K562 (cell line): ENCODE results near the gene SLC44A5. TPM values are rescaled to one million over a fixed set of nuclear protein-coding genes. Genes with fewer than 3 reads are reported as not detected.
A peak's percentile ranks its signal among the peaks of the same experiment; 100 is the strongest.

Experiments used
- ATAC-seq: fragments of 200-7000 bp; cut with Tn5 transposase; 3 replicates; pipeline ENCODE4 v1.9.1; 2020; ENCODE audit warnings: moderate library complexity
- BruUV-seq: library from RNA; stranded (reverse); fragments of 400-500 nt; replicated peaks from 2 replicates; lab custom pipeline; 2021; lab: Mats Ljungman, UMichigan
- CTCF ChIA-PET: fragments of 300-600 bp; formaldehyde crosslinking; extraction: SDS; loops from one replicate; lab custom pipeline; 2021; ENCODE audit warnings: low intra/inter-chr PET ratio; lab: Yijun Ruan, JAX
- POLR2A ChIA-PET: fragments of 300-600, 350-650 bp; sonication (Branson Sonifier 250); formaldehyde crosslinking; extraction: SDS; loops from one replicate; lab custom pipeline; 2021; ENCODE audit warnings: antibody characterized with exemption, inconsistent platforms; lab: Yijun Ruan, JAX
- DNase-seq, 4 experiments: peaks; one replicate each; pipeline versions ENCODE4 v3.0.0 to v3.0.0-alpha.2; 2011 to 2018; ENCODE audit warnings: low spot score in 3 of 4, mixed read lengths in 3 of 4; ENCODE audit errors: extremely low read depth in 1 of 4
- FAIRE-seq: peaks from 2 replicates; lab custom pipeline; 2011; peaks lifted over from hg19 to GRCh38; lab: Jason Lieb, UNC
- H2AFZ ChIP-seq: 2 replicates; pipeline ENCODE4 v1.6.0; 2011; ENCODE audit warnings: low read depth, low read length, control low read depth, inconsistent platforms
- H3K27ac ChIP-seq: fragments of 200-600 bp; 3 replicates; pipeline ENCODE4 v1.8.0; 2011; ENCODE audit warnings: low read depth, mild to moderate bottlenecking, control low read depth, inconsistent platforms, low read length, moderate library complexity, mixed read lengths; ENCODE audit errors: extremely low read depth
- H3K27me3 ChIP-seq, 2 experiments: fragments of 300-600 bp in 1 of 2; 2 replicates in 1 of 2; 3 replicates in 1 of 2; pipeline versions ENCODE4 v1.6.0 to v1.8.0; 2011; ENCODE audit warnings: inconsistent platforms in 2 of 2, low read length in 2 of 2, mild to moderate bottlenecking in 1 of 2, mixed read lengths in 1 of 2, moderate library complexity in 1 of 2; ENCODE audit not compliant: control insufficient read depth in 2 of 2, insufficient read depth in 2 of 2
- H3K36me3 ChIP-seq: fragments of 300-600 bp; 3 replicates; pipeline ENCODE4 v1.8.0; 2011; ENCODE audit warnings: mild to moderate bottlenecking, low read length, inconsistent platforms; ENCODE audit not compliant: control insufficient read depth, insufficient read depth
- H3K4me1 ChIP-seq, 2 experiments: fragments of 200-600 bp in 1 of 2; replicated peaks in 1 of 2; 2 replicates in 1 of 2; 3 replicates in 1 of 2; pipeline versions ENCODE4 v1.5.1 to v1.8.0; 2011; ENCODE audit warnings: inconsistent platforms in 2 of 2, low read length in 2 of 2, mild to moderate bottlenecking in 1 of 2, mixed read lengths in 1 of 2, moderate library complexity in 1 of 2; ENCODE audit not compliant: control insufficient read depth in 2 of 2, insufficient read depth in 2 of 2
- H3K4me2 ChIP-seq: 2 replicates; pipeline ENCODE4 v1.6.1; 2011; ENCODE audit warnings: low read length, control low read depth, inconsistent platforms, mixed read lengths; ENCODE audit not compliant: insufficient read depth
- H3K4me3 ChIP-seq: fragments of 200-600 bp; sonication (generic), shearing (Covaris generic); 2 replicates; pipeline ENCODE4 v1.5.1; 2016; ENCODE audit warnings: control low read depth, inconsistent platforms
- H3K79me2 ChIP-seq: fragments of 200-600 bp; 3 replicates; pipeline ENCODE4 v1.8.0; 2011; ENCODE audit warnings: low read length, inconsistent platforms; ENCODE audit not compliant: control insufficient read depth, insufficient read depth
- H3K9ac ChIP-seq, 2 experiments: 2 replicates each; pipeline versions ENCODE4 v1.6.0 to v1.6.1; 2011; ENCODE audit warnings: low read depth in 2 of 2, low read length in 2 of 2, control low read depth in 1 of 2, inconsistent platforms in 1 of 2, mild to moderate bottlenecking in 1 of 2, mixed read lengths in 1 of 2; ENCODE audit not compliant: insufficient read depth in 1 of 2
- H3K9me1 ChIP-seq: one replicate; pipeline ENCODE4 v1.6.0; 2011; ENCODE audit warnings: inconsistent platforms, mild to moderate bottlenecking, low read length, moderate library complexity; ENCODE audit not compliant: control insufficient read depth, insufficient read depth
- H3K9me3 ChIP-seq: replicated peaks from 2 replicates; pipeline ENCODE4 v1.5.1; 2011; ENCODE audit warnings: low read depth, low read length, inconsistent platforms; ENCODE audit not compliant: control insufficient read depth, insufficient read depth
- H4K20me1 ChIP-seq: replicated peaks from 2 replicates; pipeline ENCODE4 v1.6.1; 2011; ENCODE audit warnings: low read length, inconsistent platforms, mixed read lengths; ENCODE audit not compliant: control insufficient read depth, insufficient read depth
- BACH1 ChIP-seq: fragments of 200-800 bp; sonication (Bioruptor generic); IDR thresholded peaks from 2 replicates; pipeline ENCODE4 v1.6.1; 2016; ENCODE audit warnings: missing genetic modification characterization, missing compliant biosample characterization
- CBFB ChIP-seq: sonication (generic); formaldehyde crosslinking; IDR thresholded peaks from 2 replicates; pipeline ENCODE4 v1.4.0; 2020; ENCODE audit warnings: mild to moderate bottlenecking, missing genetic modification reagents
- DPF2 ChIP-seq: fragments of 450-650 bp; IDR thresholded peaks from 2 replicates; pipeline ENCODE4 v1.6.1; 2016
- GABPB1 ChIP-seq: sonication (generic); formaldehyde crosslinking; IDR thresholded peaks from 2 replicates; pipeline ENCODE4 v1.8.0; 2022; ENCODE audit warnings: mild to moderate bottlenecking, missing genetic modification reagents
- HDAC6 ChIP-seq: IDR thresholded peaks from 2 replicates; pipeline ENCODE4 v1.6.1; 2012; ENCODE audit warnings: low read depth, mild to moderate bottlenecking, control low read depth, inconsistent platforms, low read length, moderate library complexity
- KHSRP ChIP-seq: fragments of 450-650 bp; IDR thresholded peaks from 2 replicates; pipeline ENCODE4 v1.6.1; 2017
- MAFK ChIP-seq: IDR thresholded peaks from 2 replicates; pipeline ENCODE4 v1.6.1; 2011; ENCODE audit warnings: low read length, improper control_type of control experiment
- NFATC3 ChIP-seq: fragments of 450-650 bp; IDR thresholded peaks from 2 replicates; pipeline ENCODE4 v1.6.1; 2017; ENCODE audit warnings: mild to moderate bottlenecking
- RERE ChIP-seq: sonication (generic); formaldehyde crosslinking; IDR thresholded peaks from 2 replicates; pipeline ENCODE4 v1.8.0; 2023; ENCODE audit warnings: missing genetic modification reagents, mild to moderate bottlenecking, borderline replicate concordance
- ZBTB17 ChIP-seq: fragments of 450-650 bp; formaldehyde crosslinking; IDR thresholded peaks from 2 replicates; pipeline ENCODE4 v1.4.0; 2020; ENCODE audit warnings: mild to moderate bottlenecking
- ZNF174 ChIP-seq: fragments of 250-450 bp; sonication (Bioruptor Pico); IDR thresholded peaks from 2 replicates; pipeline ENCODE4 v1.4.0; 2020; ENCODE audit warnings: mild to moderate bottlenecking
- ZNF354B ChIP-seq: fragments of 250-450 bp; sonication (Bioruptor Pico); IDR thresholded peaks from 2 replicates; pipeline ENCODE4 v1.4.0; 2020
- ZNF507 ChIP-seq: conservative IDR thresholded peaks from 2 replicates; pipeline ENCODE4 v1.6.1; 2017; ENCODE audit warnings: missing genetic modification characterization, missing compliant biosample characterization
- WGBS: fragments of 100-300 bp; shearing (Covaris generic); methylation state at CpG from one replicate; pipeline ENCODE4 v1.1.6; 2016; ENCODE audit warnings: low coverage, mixed read lengths; ENCODE audit not compliant: insufficient coverage; ENCODE audit errors: missing lambda C conversion rate; 5-methylcytosine and 5-hydroxymethylcytosine counted together
- in situ Hi-C: fragments of 300-500 bp; cut with MboI; formaldehyde crosslinking; loops from 4 replicates; pipeline ENCODE4 v1.15.0; 2018; ENCODE audit warnings: inconsistent platforms, mixed read lengths
- intact Hi-C: fragments of 100-400 bp; cut with micrococcal nuclease; formaldehyde crosslinking; loops from 2 replicates; pipeline ENCODE4 v1.14.2; 2022
- polyA plus RNA-seq, 8 experiments: library from polyadenylated mRNA; depleted of rRNA in 4 of 8; stranded (reverse) in 5 of 8; unstranded in 3 of 8; fragments of >200 nt; fragmentation: Nextera tagmentation in 2 of 8; fragmentation: Illumina TruSeq in 1 of 8; extraction: Ambion mirVana in 2 of 8; extraction: Trizol in 1 of 8; gene quantifications; 2 replicates each; pipeline versions ENCODE4 v1.2.1 to v1.2.3, GENCODE V29; 2011 to 2014; ENCODE audit warnings: inconsistent platforms in 1 of 8, missing spikeins in 1 of 8
- total RNA-seq, 7 experiments: library from RNA; depleted of rRNA in 6 of 7; stranded (reverse); fragments of >200 nt in 6 of 7; fragmentation: Illumina TruSeq in 2 of 7; extraction: Trizol in 2 of 7; gene quantifications; 2 replicates each; pipeline versions ENCODE4 v1.2.1 to v1.2.3, GENCODE V29; 2011 to 2021; ENCODE audit warnings: low replicate concordance in 1 of 7

The SLC44A5 gene
- total and polyA plus RNA-seq, 9 of the 15 experiments (the other 6 are each of a cell fraction or from before 2014, with no cell fraction given) = 1.2 to 10.1 (median 3.2) TPM

GRCh38 chr1:75554870-75555269 lies 56.0 kb downstream of the SLC44A5 start:
- ChIA-PET POLR2A (no interaction called here), CTCF (no interaction called here)
- no peaks in the 10 kb centered on the region for H3K9me1 ChIP-seq
- in situ Hi-C loops (no loop called here), intact Hi-C loops (no loop called here)
- FAIRE-seq = no peak
- no peak overlapping the region for H3K4me3 ChIP-seq
- H4K20me1 ChIP-seq = no peaks in the 10 kb centered on the region
- ATAC-seq = no peak
- no peak for DNase-seq
- H2AFZ ChIP-seq = no peak overlapping the region
- H3K36me3 ChIP-seq = no peaks in the 10 kb centered on the region
- H3K27ac ChIP-seq = no peak overlapping the region
- no TSS peak for BruUV-seq
- no peak overlapping the region for H3K4me2 ChIP-seq
- 0% methylated on average over 1 of the region's 1 CpG for WGBS
- H3K9me3 ChIP-seq = no peaks in the 10 kb centered on the region
- H3K9ac ChIP-seq = no peak overlapping the region
- no peaks in the 10 kb centered on the region for H3K79me2 ChIP-seq
- no peaks in the 10 kb centered on the region for H3K27me3 ChIP-seq
- H3K4me1 ChIP-seq = no peaks in the 10 kb centered on the region; a peak in 1 of 5 replicates
- TF ChIP-seq ZNF507 (peak; percentile 96), BACH1 (tag) (no peak), ZNF354B (CRISPR knock-in tag) (0 out of 2 replicates have a peak, but pooled peaks have one; percentile 16)

GRCh38 chr1:75554181-75554580 lies 56.7 kb downstream of the SLC44A5 start:
- ATAC-seq (no peak), FAIRE-seq (no peak), DNase-seq (no peak)
- H3K79me2 ChIP-seq = no peaks in the 10 kb centered on the region
- no TSS peak for BruUV-seq
- no peak overlapping the region for H3K27ac ChIP-seq
- no peaks in the 10 kb centered on the region for H3K27me3 ChIP-seq
- H4K20me1 ChIP-seq = no peaks in the 10 kb centered on the region
- WGBS = 24% methylated on average over 2 of the region's 2 CpGs
- in situ Hi-C loops = no loop called here
- H3K4me1 ChIP-seq = no peaks in the 10 kb centered on the region; a peak in 1 of 5 replicates
- no peaks in the 10 kb centered on the region for H3K36me3 ChIP-seq
- no peaks in the 10 kb centered on the region for H3K9me3 ChIP-seq
- no peaks in the 10 kb centered on the region for H3K9me1 ChIP-seq
- ChIA-PET CTCF (no interaction called here), POLR2A (no interaction called here)
- no peak overlapping the region for H3K4me3 ChIP-seq
- no peak overlapping the region for H3K4me2 ChIP-seq
- no peak overlapping the region for H3K9ac ChIP-seq
- no peak overlapping the region for H2AFZ ChIP-seq
- intact Hi-C loops = no loop called here
- TF ChIP-seq RERE (no peak), HDAC6 (no peak), DPF2 (no peak), KHSRP (no peak), GABPB1 (CRISPR knock-in tag) (no peak), MAFK (no peak), NFATC3 (no peak), CBFB (CRISPR knock-in tag) (no peak), ZBTB17 (CRISPR knock-in tag) (no peak), ZNF174 (CRISPR knock-in tag) (no peak)
